ENCODE measurements around the gene LAMB2. TPM values are rescaled to one million over a fixed set of nuclear protein-coding genes. Genes with fewer than 3 reads are reported as not detected.

LAMB2 gene
- 1 to 10 TPM in 2 of 3 donors, under 1 TPM in 1; 0.75 to 1.7 (median 1.2) TPM for total RNA-seq
- 1.1 TPM for total RNA-seq (2013)

GRCh38 chr3:49132437-49133225 is at the start of gene LAMB2:
Gene LAMB2, minus strand, starts transcription at chr3:49133050. Its CDS starts 183 bp downstream, at chr3:49132867.
- 47% methylated on average over 26 of the region's 28 CpGs for WGBS (ENCODE audit: insufficient coverage)
- peaks cover 5% of the 10 kb centered on the region for H3K4me1 ChIP-seq (ENCODE audit: control insufficient read depth, insufficient read depth, low read length)
- Mint-ChIP-seq H3K27me3 (ENCODE audit: low read depth in 2 of 2) (peaks cover 4 to 20% of the 10 kb centered on the region in 2 donors), H3K36me3 (no peaks in the 10 kb centered on the region), H3K27ac (no peak within 1 kb of the TSS), H3K9me3 (no peaks in the 10 kb centered on the region), H3K4me3 (no peak within 1 kb of the TSS), H3K4me1 (peaks cover 0 to 5% of the 10 kb centered on the region in 2 donors)
- no peaks in the 10 kb centered on the region for H3K9me3 ChIP-seq (ENCODE audit: control insufficient read depth, insufficient read depth, low read length)
- DNase-seq: no peak
- H3K27me3 ChIP-seq (ENCODE audit: control insufficient read depth, insufficient read depth, low read length): peaks cover 4% of the 10 kb centered on the region
- intact Hi-C loops (cut with micrococcal nuclease): no loop called here
- no peak within 1 kb of the TSS for H3K27ac ChIP-seq (ENCODE audit: low read length)
- no peak for TF ChIP-seq CTCF (IDR thresholded peaks at IDR 0.05)
- H3K36me3 ChIP-seq (ENCODE audit: control insufficient read depth, insufficient read depth, low read length): no peaks in the 10 kb centered on the region
- H3K4me3 ChIP-seq (ENCODE audit: low read length): no peak within 1 kb of the TSS
- ATAC-seq: no peak

- Histone ChIP-seq H3K4me1 (ENCODE audit: control insufficient read depth, insufficient read depth, low read length) (no peaks in the 10 kb centered on the region), H3K4me3 (ENCODE audit: low read length) (no peak overlapping the region), H3K27ac (ENCODE audit: low read length) (no peak overlapping the region), H3K27me3 (ENCODE audit: control insufficient read depth, insufficient read depth, low read length) (peaks cover 3% of the 10 kb centered on the region), H3K36me3 (ENCODE audit: control insufficient read depth, insufficient read depth, low read length) (no peaks in the 10 kb centered on the region), H3K9me3 (ENCODE audit: control insufficient read depth, insufficient read depth, low read length) (no peaks in the 10 kb centered on the region)
- no peak for TF ChIP-seq CTCF (IDR thresholded peaks at IDR 0.05)
- H3K4me1 Mint-ChIP-seq: no peaks in the 10 kb centered on the region
- H3K36me3 Mint-ChIP-seq: no peaks in the 10 kb centered on the region
- intact Hi-C loops (cut with micrococcal nuclease): no loop called here
- DNase-seq (no peak), ATAC-seq (no peak)
- 60% methylated on average over 4 of the region's 6 CpGs for whole genome bisulfite sequencing (ENCODE audit: insufficient coverage)
- H3K27ac Mint-ChIP-seq: no peak overlapping the region
- H3K9me3 Mint-ChIP-seq: no peaks in the 10 kb centered on the region
- peak overlapping the region; percentile 47 for H3K4me3 Mint-ChIP-seq
- H3K27me3 Mint-ChIP-seq (ENCODE audit: low read depth in 2 of 2): peaks cover 0 to 14% of the 10 kb centered on the region in 2 donors
Observed at GRCh38 chr3:49181351-49181750, 48.5 kb upstream of the LAMB2 start.

GRCh38 chr3:49180116-49180515 is 47.3 kb upstream of the LAMB2 start:
- Histone ChIP-seq H3K9me3 (ENCODE audit: control insufficient read depth, insufficient read depth, low read length) (no peaks in the 10 kb centered on the region), H3K27me3 (ENCODE audit: control insufficient read depth, insufficient read depth, low read length) (peaks cover 3% of the 10 kb centered on the region), H3K4me1 (ENCODE audit: control insufficient read depth, insufficient read depth, low read length) (no peaks in the 10 kb centered on the region), H3K4me3 (ENCODE audit: low read length) (no peak overlapping the region), H3K27ac (ENCODE audit: low read length) (no peak overlapping the region), H3K36me3 (ENCODE audit: control insufficient read depth, insufficient read depth, low read length) (no peaks in the 10 kb centered on the region)
- peaks cover 0 to 14% of the 10 kb centered on the region in 2 donors for H3K27me3 Mint-ChIP-seq (ENCODE audit: low read depth in 2 of 2)
- DNase-seq (no peak), ATAC-seq (no peak)
- no peaks in the 10 kb centered on the region for H3K4me1 Mint-ChIP-seq
- H3K4me3 Mint-ChIP-seq: no peak overlapping the region
- intact Hi-C loops (cut with micrococcal nuclease): no loop called here
- no peaks in the 10 kb centered on the region for H3K9me3 Mint-ChIP-seq
- H3K27ac Mint-ChIP-seq: no peak overlapping the region
- no peaks in the 10 kb centered on the region for H3K36me3 Mint-ChIP-seq
- TF ChIP-seq CTCF (IDR thresholded peaks at IDR 0.05): no peak

GRCh38 chr3:49177073-49177472 is 44.2 kb upstream of the LAMB2 start:
- 49% methylated on average over 2 of the region's 2 CpGs for WGBS (ENCODE audit: insufficient coverage)
- Histone ChIP-seq H3K27ac (ENCODE audit: low read length) (no peak overlapping the region), H3K9me3 (ENCODE audit: control insufficient read depth, insufficient read depth, low read length) (no peaks in the 10 kb centered on the region), H3K36me3 (ENCODE audit: control insufficient read depth, insufficient read depth, low read length) (no peaks in the 10 kb centered on the region), H3K4me3 (ENCODE audit: low read length) (no peak overlapping the region), H3K27me3 (ENCODE audit: control insufficient read depth, insufficient read depth, low read length) (peaks cover 3% of the 10 kb centered on the region), H3K4me1 (ENCODE audit: control insufficient read depth, insufficient read depth, low read length) (peaks cover 1% of the 10 kb centered on the region)
- no peaks in the 10 kb centered on the region for H3K9me3 Mint-ChIP-seq
- H3K27ac Mint-ChIP-seq: no peak overlapping the region
- no peaks in the 10 kb centered on the region for H3K36me3 Mint-ChIP-seq
- peaks cover 0 to 12% of the 10 kb centered on the region in 2 donors for H3K27me3 Mint-ChIP-seq (ENCODE audit: low read depth in 2 of 2)
- H3K4me1 Mint-ChIP-seq: peaks cover 2% of the 10 kb centered on the region in 2 donors
- ATAC-seq: no peak
- H3K4me3 Mint-ChIP-seq: no peak overlapping the region
- intact Hi-C loops (cut with micrococcal nuclease): no loop called here
- DNase-seq: no peak
- TF ChIP-seq CTCF (IDR thresholded peaks at IDR 0.05): no peak
